ENCODE data around the gene PCDH1. TPM values are rescaled to one million over a fixed set of nuclear protein-coding genes. Genes with fewer than 3 reads are reported as not detected.
A peak's percentile ranks its signal among the peaks of the same experiment; 100 is the strongest.
"Not testable (repeated sequence)": the region's sequence is repeated elsewhere in the genome, so short reads cannot be mapped to it uniquely, and the experiment has no call there.

PCDH1 gene
- 22.8 and 41.7 TPM in 2 replicates for total RNA-seq (ENCODE audit: low replicate concordance)
- long read RNA-seq: 0 reads

GRCh38 chr5:141878186-141878710, at the start of gene PCDH1:
Gene PCDH1 (minus strand): TSS chr5:141878410. CDS start chr5:141878262, 148 bp downstream.
- Mint-ChIP-seq H3K27ac (peak within 1 kb of the TSS; percentile 88), H3K4me1 (ENCODE audit: unreplicated experiment) (peaks cover 42% of the 10 kb centered on the region), H3K36me3 (peaks cover 3% of the 10 kb centered on the region), H3K9me3 (no peaks in the 10 kb centered on the region), H3K27me3 (peaks cover 80% of the 10 kb centered on the region), H3K4me3 (peak within 1 kb of the TSS; percentile 98)
- TF ChIP-seq CTCF (conservative IDR thresholded peaks at IDR 0.05): no peak
- no peak for DNase-seq (ENCODE audit: extremely low spot score, unreplicated experiment)

GRCh38 chr5:141926434-141926833, 48.2 kb upstream of the PCDH1 start:
- Mint-ChIP-seq H3K9me3 (peaks cover 5% of the 10 kb centered on the region), H3K27me3 (no peaks in the 10 kb centered on the region), H3K4me1 (ENCODE audit: unreplicated experiment) (peaks cover 9% of the 10 kb centered on the region), H3K36me3 (peaks cover 27% of the 10 kb centered on the region), H3K4me3 (peak overlapping the region; percentile 14), H3K27ac (no peak overlapping the region)
- TF ChIP-seq CTCF (conservative IDR thresholded peaks at IDR 0.05): no peak
- no peak for DNase-seq (ENCODE audit: extremely low spot score, unreplicated experiment)

- TF ChIP-seq CTCF (conservative IDR thresholded peaks at IDR 0.05): no peak
- Mint-ChIP-seq H3K27ac (peak within 1 kb of the TSS; percentile 88), H3K4me3 (peak within 1 kb of the TSS; percentile 93)
These were observed 45.5 kb upstream of the PCDH1 start, which contains the start of gene DELE1 for GRCh38 chr5:141923448-141924313. Gene DELE1 (plus strand): TSS chr5:141923871. CDS start chr5:141923942, 71 bp downstream.

GRCh38 chr5:141922827-141923447, 44.7 kb upstream of the PCDH1 start:
- not testable (repeated sequence) for H3K4me1 Mint-ChIP-seq (ENCODE audit: unreplicated experiment); H3K27me3 Mint-ChIP-seq; H3K9me3 Mint-ChIP-seq; DNase-seq (ENCODE audit: extremely low spot score, unreplicated experiment)
- Mint-ChIP-seq H3K27ac (peak overlapping the region; percentile 88), H3K36me3 (peaks cover 12% of the 10 kb centered on the region), H3K4me3 (peak overlapping the region; percentile 93)

More at GRCh38 chr5:141923448-141924313, 45.5 kb upstream of the PCDH1 start, which contains the start of gene DELE1:
- Mint-ChIP-seq H3K36me3 (peaks cover 17% of the 10 kb centered on the region), H3K9me3 (peaks cover 5% of the 10 kb centered on the region), H3K4me1 (ENCODE audit: unreplicated experiment) (peaks cover 9% of the 10 kb centered on the region), H3K27me3 (no peaks in the 10 kb centered on the region)
- DNase-seq (ENCODE audit: extremely low spot score, unreplicated experiment): peak; percentile 92

- DNase-seq (ENCODE audit: extremely low spot score, unreplicated experiment): no peak
- Mint-ChIP-seq H3K36me3 (peaks cover 8% of the 10 kb centered on the region), H3K4me3 (no peak overlapping the region), H3K27me3 (peaks cover 25% of the 10 kb centered on the region), H3K4me1 (ENCODE audit: unreplicated experiment) (peaks cover 9% of the 10 kb centered on the region), H3K9me3 (peaks cover 5% of the 10 kb centered on the region), H3K27ac (peak overlapping the region; percentile 3)
- TF ChIP-seq CTCF (conservative IDR thresholded peaks at IDR 0.05): no peak
These were observed 42.6 kb upstream of the PCDH1 start for GRCh38 chr5:141920771-141921170.

Measured in type B pancreatic cell (in vitro differentiated cells).